ENCODE measurements around the gene PSTPIP2.

PSTPIP2 gene

GRCh38 chr18:46013484-46014189, 58.4 kb downstream of the PSTPIP2 start:
- no peak for TF ChIP-seq CTCF (IDR thresholded peaks at IDR 0.05; ENCODE audit: control insufficient read depth, insufficient read depth, low read depth, low read length, missing control alignments)
- DNase-seq (ENCODE audit: low read depth), result no peak
- H3K4me3 ChIP-seq (ENCODE audit: control insufficient read depth, low read depth, low read length), result no peak overlapping the region

GRCh38 chr18:46010676-46011075, 61.4 kb downstream of the PSTPIP2 start:
- TF ChIP-seq CTCF (IDR thresholded peaks at IDR 0.05; ENCODE audit: control insufficient read depth, insufficient read depth, low read depth, low read length, missing control alignments), result no peak
- DNase-seq (ENCODE audit: low read depth), result no peak
- H3K4me3 ChIP-seq (ENCODE audit: control insufficient read depth, low read depth, low read length), result no peak overlapping the region

GRCh38 chr18:46010050-46010449, 62.0 kb downstream of the PSTPIP2 start:
- H3K4me3 ChIP-seq (ENCODE audit: control insufficient read depth, low read depth, low read length), result no peak overlapping the region
- DNase-seq (ENCODE audit: low read depth), result no peak
- TF ChIP-seq CTCF (IDR thresholded peaks at IDR 0.05; ENCODE audit: control insufficient read depth, insufficient read depth, low read depth, low read length, missing control alignments), result no peak

- DNase-seq (ENCODE audit: low read depth), result no peak
- TF ChIP-seq CTCF (IDR thresholded peaks at IDR 0.05; ENCODE audit: control insufficient read depth, insufficient read depth, low read depth, low read length, missing control alignments), result no peak
- no peak overlapping the region for H3K4me3 ChIP-seq (ENCODE audit: control insufficient read depth, low read depth, low read length)
Measured at GRCh38 chr18:46009125-46009840, 62.8 kb downstream of the PSTPIP2 start.

- DNase-seq (ENCODE audit: low read depth), result no peak
- no peak for TF ChIP-seq CTCF (IDR thresholded peaks at IDR 0.05; ENCODE audit: control insufficient read depth, insufficient read depth, low read depth, low read length, missing control alignments)
- H3K4me3 ChIP-seq (ENCODE audit: control insufficient read depth, low read depth, low read length), result no peak overlapping the region
Measured at GRCh38 chr18:46008531-46008930, 63.5 kb downstream of the PSTPIP2 start.

- DNase-seq (ENCODE audit: low read depth), result no peak
- no peak for TF ChIP-seq CTCF (IDR thresholded peaks at IDR 0.05; ENCODE audit: control insufficient read depth, insufficient read depth, low read depth, low read length, missing control alignments)
- no peak overlapping the region for H3K4me3 ChIP-seq (ENCODE audit: control insufficient read depth, low read depth, low read length)
Measured at GRCh38 chr18:46007165-46007564, 64.9 kb downstream of the PSTPIP2 start.
